Activated T-helper 9 cell treated with anti-CD3 and anti-CD28 coated beads, Interleukin-2, amount 50 U/mL, for 16 hours (primary cell): Measurements from ENCODE around the gene ARHGEF9.
"Not testable (repeated sequence)": the region's sequence is repeated elsewhere in the genome, so short reads cannot be mapped to it uniquely, and the experiment has no call there.

Experiments
- DNase-seq: peaks from one replicate; pipeline ENCODE4 v3.0.0-alpha.2; 2020; ENCODE audit warnings: low read depth

ARHGEF9 gene

DNA sequence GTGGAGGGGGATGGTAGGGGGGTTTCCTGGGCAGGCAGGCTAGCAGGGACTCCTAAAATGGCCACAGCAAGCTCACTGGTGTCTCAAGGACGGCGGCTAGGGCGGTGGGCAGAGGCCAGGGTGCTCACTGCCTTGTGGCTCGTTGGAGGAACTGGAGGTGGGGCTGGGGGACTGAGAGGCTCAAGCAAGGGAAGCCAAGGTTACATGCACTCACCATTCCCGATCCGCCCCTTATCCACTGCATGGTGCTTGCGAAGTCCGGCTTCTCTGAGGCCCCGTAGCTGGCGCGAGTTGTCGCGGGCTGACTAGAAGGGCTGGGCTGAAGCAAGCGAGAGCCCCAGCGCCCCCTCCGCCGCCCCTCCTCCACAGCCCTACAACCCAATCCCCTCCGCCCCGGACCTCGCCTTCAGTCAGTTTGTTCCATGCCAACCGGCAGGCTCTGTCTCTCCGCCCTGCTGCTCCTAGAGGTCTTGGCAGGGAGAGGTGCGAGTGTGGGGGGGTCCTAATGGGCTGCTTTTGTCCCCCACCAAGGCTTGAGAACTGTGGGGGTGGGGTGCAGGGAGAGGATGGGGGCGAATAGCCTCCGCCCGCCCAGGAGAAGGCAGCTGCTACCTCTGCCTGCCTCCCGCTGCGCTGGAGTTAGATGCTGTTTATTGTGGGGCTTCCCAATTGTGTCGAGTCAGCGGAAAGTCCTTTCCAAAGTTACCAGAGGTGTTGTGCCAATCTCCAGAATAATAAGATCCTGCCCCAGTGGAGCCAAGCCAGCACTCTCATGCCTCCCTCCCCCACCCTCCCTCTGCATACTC is at the start of gene ARHGEF9:
TSS of gene ARHGEF9 (minus strand) at position 313 of the 806 bp plus-strand sequence. CDS start at position 244, 69 bp downstream.
- peak; percentile 1 for DNase-seq

DNA sequence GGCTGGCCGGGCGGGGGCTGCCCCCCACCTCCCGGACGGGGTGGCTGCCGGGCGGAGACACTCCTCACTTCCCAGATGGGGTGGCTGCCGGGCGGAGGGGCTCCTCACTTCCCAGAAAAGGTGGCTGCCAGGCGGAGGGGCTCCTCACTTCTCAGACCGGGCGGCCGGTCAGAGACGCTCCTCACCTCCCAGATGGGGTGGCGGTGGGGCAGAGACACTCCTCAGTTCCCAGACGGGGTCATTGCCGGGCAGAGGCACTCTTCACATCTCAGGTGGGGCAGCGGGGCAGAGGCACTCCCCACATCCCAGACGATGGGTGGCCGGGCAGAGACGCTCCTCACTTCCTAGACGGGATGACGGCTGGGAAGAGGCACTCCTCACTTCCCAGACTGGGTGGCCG is 40.4 kb upstream of the ARHGEF9 start:
- not testable (repeated sequence) for DNase-seq

DNA sequence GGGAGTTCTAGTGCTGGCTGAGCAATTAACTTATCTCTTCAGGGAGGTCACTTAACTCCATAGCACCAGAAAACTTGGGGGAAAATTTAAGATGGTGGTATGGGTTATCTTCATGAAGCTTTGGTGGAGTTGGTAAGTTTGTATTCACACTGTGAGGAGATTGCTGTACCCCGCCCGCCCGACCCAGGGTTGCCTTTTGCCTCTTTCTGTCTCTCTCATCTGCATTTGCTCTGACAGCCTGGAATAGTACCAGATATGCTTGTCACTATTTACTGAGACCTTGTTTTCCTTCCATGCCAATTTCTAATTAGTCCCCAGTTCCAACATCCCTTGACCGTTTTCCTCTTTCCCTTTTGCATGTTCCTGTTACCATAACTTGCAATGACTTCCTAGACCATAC is 33.1 kb upstream of the ARHGEF9 start:
- DNase-seq: no peak

DNA sequence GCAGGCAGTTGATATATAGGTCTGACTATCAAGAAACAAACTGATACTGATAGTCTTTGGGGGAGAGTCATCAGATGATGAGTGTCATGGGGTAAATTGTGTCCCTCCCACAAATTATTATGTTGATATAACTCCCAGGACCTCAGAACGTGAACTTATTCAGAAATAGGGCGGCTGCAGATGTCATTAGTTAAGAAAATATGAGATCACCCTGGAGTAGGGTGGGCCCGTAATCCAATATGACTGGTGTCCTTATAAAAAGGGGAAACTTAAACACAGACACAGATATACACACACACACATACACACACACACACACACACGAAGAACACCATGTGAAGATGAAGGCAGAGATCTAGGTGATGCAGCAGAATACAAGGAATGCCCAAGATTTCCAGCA is 32.7 kb upstream of the ARHGEF9 start:
- no peak for DNase-seq

DNA sequence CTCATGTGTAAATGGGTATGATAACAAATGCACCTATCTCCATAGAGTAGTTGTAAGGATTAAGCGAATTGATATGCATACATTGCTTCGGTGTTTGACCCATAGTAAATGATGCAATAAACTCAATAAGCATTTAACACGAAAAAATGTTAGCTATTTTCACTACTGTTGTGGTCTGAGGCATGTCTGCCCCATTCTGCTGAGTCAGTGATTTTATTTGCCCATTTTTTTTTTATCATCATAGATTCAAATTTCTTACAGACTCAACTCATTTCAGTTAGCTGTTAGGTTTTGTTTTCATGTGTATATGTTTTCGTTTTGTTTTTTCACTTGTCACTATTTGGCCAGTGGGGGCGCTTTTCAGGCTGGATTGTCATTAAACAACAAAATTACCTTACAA is 27.8 kb upstream of the ARHGEF9 start:
- no peak for DNase-seq

DNA sequence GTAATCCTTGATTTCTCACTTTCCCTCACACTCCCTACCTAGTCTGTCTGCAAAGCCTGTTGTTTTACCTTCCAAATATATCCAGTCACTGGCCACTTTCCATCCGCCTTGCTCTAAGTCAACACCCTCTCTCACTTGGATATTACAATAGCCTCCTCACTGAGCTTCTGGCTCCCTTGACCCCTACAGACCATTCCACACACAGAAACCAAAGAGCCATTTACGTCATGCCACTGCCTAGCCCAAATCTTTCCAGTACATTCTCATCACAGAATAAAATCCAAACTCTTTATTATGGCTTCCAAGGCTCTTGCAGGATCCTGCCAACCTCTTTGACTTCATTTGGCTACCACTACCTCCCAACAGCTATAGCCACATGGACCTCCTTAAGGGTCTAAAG is 25.7 kb upstream of the ARHGEF9 start:
- DNase-seq: no peak

DNA sequence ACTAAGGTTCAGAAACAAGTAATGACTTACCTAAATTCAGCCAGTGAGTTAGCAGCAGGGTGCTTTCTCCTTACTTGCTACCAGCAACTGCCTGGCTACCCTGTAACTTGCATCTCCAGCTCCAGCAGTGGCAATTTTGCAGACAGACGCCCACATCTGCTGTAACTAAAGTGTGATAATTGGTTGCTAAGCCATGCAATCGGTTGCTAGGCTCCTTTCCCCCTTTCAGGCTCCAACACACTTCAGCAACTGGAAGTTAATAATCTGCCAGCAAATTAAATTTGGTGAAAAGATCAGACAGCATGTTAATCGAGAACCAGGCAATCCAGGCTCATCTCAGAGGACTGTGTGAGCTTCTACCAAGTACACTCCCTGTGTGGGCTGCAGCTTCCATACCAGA is 24.2 kb upstream of the ARHGEF9 start:
- DNase-seq: no peak

DNA sequence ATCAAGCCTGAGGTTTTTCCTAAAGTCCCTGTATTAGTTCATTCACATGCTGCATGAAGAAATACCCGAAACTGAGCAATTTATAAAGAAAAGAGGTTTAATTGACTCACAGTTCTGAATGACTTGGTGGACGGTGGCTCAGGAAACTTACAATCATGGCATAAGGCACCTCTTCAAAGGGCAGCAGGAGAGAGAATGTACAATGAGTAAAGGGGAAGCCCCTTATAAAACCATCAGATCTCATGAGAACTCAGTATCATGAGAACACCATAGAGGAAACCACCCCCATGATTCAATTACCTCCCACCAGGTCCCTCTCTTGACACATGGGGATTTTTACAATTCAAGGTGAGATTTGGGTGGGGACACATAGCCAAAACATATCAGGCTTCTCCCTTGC is 10.4 kb upstream of the ARHGEF9 start:
- not testable (repeated sequence) for DNase-seq

DNA sequence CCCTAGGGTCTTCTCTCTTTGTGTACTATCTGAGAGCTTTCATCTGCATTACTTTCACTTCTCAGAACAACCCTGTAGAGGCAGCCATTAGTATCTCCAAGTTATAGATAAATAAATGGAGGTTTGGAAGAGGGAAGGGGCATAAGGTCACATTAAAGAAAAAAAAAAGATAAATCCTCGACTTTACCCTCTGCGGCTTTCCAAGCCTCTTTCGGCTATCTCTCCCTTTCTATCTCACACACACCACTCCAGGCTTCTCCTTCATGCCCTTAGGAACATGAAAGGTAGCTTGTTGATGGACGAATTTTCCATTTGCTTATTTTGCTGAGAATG is 660 bp upstream of the ARHGEF9 start:
- no peak for DNase-seq

DNA sequence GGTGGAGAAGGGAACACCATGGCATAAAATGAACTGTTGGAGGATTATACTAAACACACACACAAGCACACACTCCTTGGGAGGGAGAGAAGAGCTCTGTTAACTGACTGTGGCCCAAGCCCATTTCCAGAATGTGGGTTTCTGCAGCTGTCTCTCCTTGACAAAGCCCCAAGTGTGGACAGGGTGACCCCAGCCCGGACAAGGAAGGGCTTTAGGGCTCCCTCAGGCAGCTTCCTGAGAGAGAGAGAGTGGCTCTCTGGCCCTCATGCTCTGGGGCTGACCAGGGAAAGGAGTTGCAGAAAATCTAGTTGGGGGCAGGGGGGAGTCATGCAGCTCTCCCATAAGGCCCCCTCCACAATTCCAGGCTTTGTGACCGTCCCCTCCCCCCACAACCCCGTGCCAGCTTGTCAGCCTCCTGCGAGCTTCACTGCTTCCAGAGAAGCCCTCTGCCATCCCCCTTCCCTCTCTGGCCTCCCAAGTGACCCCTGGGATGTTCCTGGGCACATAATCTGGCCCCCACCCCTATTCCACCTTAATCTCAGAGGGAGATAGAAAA is 590 bp downstream of the ARHGEF9 start:
- DNase-seq: no peak

DNA sequence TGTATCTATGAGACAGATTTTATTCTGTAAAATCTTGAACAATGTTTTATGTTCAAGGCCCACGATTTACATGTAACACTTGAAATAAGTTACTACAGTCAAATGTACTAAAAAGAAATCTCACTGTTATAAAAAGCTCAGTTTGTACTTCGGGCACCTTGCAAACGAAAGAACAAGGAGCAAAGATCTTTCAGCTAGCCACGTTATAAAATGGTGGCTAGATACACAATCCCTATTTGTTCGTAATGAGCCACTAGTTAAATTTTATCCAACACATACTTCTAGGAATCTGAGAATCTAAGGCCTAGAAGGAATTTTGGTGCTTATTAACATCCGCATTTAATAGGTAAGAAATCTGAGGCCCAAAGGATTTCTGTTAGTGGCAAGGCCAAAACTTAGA is 2.5 kb downstream of the ARHGEF9 start:
- DNase-seq: no peak

DNA sequence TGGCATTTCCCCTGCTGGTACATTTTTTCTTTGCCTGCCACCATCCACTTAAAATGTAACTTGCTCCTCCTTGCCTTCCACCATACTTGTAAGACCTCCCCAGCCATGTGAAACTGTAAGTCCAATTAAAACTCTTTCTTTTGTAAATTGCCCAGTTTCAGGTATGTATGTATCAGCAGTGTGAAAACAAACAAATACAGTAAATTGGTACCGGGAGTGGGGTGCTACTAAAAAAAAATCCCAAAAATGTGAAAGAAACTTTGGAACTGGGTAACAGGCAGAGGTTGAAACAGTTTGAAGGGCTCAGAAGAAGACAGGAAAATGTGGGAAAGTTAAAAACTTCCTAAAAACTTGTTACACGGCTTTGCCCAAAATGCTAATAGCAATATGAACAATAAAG is 16.3 kb downstream of the ARHGEF9 start:
- no peak for DNase-seq

DNA sequence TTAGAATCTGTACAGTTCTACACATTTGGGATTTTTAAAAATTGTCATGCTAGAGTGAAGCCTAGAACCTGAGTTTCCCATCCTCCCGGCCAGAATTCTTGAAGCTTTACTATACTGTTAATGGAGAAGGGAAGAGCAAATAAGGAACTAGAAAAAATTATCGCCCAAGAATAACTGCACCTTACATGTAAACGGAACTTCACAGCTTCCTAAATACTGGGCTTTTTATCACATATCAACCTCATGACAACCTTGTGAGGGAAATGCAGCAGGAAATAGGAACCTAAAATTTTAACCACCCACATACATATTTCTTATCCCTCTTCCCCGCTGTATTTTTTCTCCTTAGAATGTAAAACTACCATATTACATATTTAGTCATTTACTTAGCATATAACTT is 19.3 kb downstream of the ARHGEF9 start:
- no peak for DNase-seq

DNA sequence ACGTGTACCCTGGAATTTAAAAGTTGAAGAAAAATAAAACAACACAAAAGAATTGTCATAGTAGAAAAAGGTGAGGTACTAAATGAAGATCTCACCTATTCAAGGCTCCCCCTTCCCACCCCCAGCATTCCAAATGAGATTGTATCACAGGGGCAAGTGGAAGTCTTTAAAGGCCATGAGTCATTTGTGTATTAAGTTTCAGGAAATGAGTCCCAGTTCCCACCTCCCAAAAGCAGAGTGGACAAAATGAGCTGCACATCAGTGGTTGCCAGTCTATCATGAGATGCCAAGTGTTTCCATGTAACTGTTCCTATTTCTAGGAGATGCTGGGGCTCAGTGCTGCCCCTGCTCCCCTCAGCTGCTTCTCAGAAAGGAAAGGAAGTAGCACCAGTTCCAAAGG is 20.1 kb downstream of the ARHGEF9 start:
- no peak for DNase-seq

DNA sequence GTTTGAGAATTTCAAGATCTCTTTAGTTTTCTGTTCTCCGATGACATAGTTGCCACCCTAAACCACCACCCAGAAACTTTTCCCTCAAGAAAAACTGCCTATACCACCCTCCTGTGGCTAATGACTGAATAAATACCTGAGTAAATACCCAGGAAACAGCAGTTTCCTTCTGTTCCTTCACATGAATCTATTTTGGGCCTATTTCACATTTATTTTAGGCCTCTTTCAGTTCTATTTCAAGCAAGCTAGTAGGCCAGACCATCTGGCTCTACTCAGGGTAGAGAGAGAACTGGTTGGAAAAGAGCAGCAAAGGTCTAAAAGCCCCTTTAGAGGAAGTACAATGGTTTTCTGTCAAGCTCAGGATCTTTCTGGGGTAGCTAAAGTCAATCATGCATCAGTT is 23.4 kb downstream of the ARHGEF9 start:
- DNase-seq: no peak

DNA sequence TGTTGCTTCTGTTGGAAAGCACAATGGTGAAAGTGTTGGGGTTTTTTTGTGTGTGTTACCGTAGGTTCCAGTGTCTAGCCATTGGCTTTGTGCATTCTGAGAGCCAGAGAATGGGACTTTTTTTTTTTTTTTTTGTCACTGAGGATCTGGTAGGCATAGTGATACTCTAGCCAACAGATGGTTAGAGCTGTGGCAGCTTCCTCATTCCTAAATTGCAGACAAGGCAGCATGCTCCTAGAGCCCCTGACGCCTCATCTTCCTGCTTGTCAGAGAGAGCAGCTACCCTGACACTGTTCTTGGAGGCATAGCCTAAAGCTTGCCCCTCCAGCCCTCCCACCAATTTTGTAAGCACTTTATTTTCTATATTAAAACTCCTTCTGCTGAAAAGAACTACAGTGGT is 27.0 kb downstream of the ARHGEF9 start:
- DNase-seq: no peak

DNA sequence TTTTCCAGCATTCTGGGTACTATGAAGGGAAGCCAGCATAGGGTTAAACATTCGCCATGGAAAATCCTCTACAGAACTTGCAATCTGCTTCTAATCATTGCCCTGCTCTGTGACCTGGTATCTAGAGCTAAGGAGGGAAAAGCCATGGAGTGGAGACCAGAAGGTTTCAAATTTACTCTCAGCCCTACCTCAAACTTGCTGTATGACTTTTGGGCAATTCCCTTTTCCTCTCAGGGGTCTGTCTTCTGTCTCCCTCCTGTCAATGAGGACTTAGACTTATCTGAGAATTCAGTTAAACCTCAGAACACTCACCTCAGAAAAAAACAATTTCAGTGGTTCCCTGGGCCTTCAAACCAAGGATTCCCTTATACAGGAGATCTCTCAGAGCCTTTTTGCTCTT is 29.1 kb downstream of the ARHGEF9 start:
- DNase-seq: no peak

DNA sequence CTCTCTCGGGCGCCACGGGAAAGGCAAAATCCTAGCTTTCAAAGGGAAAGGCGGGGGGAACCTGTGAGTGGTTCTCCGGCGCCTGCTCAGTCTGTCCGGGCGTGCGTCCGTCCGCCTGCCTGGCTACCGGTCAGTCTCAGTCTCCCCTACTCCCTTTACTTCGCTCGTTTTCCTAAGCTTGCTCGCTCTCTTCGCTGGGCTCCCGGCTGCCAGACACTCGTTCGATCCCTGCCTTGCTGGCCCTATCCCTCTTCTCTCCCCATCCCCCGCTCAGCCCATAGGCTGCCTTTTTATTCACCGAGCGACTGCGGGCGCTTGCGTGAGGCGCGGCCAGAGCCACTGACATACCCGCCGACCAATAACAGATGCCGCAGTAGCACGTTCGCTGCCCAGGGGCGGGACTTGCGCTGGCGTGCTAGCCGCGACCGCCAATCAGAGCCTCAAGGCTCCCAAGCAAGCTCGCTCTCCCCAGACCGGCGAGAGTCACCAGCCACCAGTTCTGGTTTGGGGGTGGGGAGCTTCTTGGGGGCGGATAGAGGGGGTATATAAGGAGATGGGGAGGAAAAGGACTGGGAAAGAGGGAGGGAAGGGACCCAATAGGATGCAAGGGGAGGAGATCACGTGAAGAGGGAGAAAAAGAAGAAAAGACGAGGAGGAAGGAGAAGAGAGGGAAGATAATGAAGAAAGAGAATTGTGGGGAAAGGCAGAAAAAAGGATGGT is 30.0 kb downstream of the ARHGEF9 start:
- DNase-seq: peak; percentile 77

DNA sequence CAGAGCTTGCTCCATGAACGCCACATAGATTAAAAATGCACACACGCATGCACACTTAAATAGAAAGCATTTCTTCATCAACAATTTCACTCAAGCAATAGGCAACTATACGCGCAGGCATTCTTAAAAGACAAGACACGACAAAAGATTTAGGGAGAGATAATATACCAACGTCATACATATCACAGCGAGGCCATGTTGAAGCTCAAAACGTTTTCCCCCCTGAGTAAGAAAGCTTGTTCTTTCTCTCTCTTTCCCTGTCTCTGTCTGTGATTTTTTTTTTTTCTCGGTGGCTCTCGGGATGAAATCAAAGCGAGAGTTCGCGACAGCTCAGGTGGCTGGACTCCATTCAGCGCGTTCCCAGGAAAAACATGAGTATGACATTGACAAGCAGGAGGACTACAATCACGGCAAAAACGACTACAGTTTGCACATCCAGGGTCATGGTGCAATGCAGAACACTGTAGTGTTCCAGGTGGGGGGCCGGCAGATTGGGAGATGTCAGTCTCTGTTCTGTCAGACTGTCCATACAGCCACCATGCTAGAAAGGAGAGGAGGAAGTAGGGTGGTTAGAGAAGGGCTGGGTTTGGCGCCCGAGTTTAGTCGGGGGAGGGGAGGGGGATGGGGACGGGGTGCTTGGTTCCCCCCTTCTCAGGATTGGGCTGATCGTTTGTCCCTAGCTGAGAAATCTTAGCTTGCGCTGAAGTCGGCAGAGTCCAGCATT is 30.7 kb downstream of the ARHGEF9 start:
- peak; percentile 2 for DNase-seq

DNA sequence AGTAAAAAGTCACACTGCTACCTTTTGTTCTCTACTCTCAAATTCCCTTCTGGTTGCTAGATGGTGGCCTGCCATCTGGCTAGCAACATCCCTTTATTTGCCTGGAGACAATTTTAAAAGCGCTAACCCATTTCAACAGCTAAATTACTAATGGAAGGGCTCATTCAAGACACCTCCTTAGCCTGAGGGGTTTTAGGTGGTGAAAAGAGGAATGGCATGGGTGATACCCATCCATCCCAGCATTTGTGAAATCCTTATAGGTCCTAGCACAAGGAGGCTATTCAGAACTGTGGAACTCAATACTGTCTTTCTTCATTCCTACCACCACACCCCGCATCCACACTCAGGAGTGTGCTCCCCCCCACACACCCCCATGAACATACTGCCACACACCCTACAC is 33.5 kb downstream of the ARHGEF9 start:
- DNase-seq: no peak

DNA sequence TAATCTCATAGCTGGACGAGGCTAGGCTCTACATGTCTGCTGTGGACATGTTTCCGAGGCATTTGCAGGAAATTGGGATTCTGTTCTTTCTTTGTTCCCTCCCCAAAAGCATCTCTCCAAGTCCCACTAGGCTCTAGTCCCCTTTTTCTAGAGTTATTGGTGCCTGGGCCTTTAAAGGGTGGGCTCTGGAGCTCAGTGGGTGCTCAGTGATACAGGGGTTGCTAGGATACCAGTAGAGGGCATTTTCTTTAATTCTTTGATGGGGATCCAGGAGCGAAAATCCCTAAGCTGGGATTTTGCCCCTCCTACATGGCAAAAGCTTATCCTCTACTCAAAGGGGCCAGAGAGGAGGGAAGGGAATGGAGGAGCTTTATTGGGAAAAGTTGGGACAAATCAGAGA is 34.2 kb downstream of the ARHGEF9 start:
- no peak for DNase-seq

DNA sequence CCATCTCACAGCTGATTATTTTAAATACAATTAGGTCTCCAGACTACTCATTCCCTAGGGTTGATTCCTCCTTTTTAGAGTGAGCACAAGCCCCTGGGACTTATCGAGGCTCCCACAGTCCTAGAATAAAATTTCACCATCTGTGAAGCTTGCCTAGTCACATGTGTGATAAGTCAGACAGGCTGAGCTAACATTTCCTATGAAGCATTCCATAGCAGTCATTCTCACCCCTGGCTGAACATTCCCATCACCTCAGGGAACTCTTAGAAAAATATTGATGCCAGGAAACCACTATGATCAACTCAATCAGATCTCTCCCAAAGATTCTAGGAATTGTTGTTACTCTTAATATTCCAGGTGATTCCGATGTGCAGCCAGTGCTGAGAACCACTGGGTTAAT is 37.7 kb downstream of the ARHGEF9 start:
- no peak for DNase-seq

DNA sequence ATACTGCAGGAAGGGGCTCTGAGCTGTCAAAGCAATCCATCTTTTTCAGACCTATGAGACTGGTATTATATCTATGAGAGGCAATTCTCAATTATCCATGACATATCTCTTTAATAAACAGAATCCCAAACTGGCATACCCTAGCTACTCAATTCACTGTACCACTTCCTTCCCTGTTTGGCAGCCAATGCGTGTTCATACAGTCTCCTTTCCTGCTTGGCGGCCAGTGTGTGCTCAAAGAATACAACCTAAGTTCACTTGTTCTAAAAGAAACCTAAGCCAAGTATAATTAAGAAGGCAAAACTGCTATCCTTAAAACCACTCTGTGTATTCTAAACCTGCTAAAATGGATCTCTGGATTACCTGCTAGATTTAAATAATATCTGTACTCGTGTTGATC is 38.3 kb downstream of the ARHGEF9 start:
- no peak for DNase-seq
